Hypothalamus (tissue), 51 donors: Measurements from ENCODE around the gene BEND7.

Source experiments
- DNase-seq, 51 donors: peaks; one replicate each; lab custom pipeline; 2025; lab: John Stamatoyannopoulos, UW

BEND7 gene

GRCh38 chr10:13485623-13486022 is 43.2 kb downstream of the BEND7 start:
- DNase-seq, result no peak

- no peak for DNase-seq
These were observed 44.9 kb downstream of the BEND7 start for GRCh38 chr10:13483951-13484350.

GRCh38 chr10:13483073-13483472 is 45.7 kb downstream of the BEND7 start:
- DNase-seq, result no peak

- no peak for DNase-seq
These were observed 47.1 kb downstream of the BEND7 start for GRCh38 chr10:13481690-13482089.

GRCh38 chr10:13475124-13475523 is 53.7 kb downstream of the BEND7 start:
- DNase-seq, result no peak

- DNase-seq, result no peak
These were observed 54.8 kb downstream of the BEND7 start for GRCh38 chr10:13473986-13474385.

GRCh38 chr10:13472359-13472758 is 56.5 kb downstream of the BEND7 start:
- no peak for DNase-seq

GRCh38 chr10:13470270-13470669 is 58.5 kb downstream of the BEND7 start:
- no peak for DNase-seq

GRCh38 chr10:13462551-13462950 is 66.3 kb downstream of the BEND7 start:
- DNase-seq, result no peak

GRCh38 chr10:13458687-13459012 is 70.2 kb downstream of the BEND7 start:
- peak in 1 of 51 donors; percentile 37 for DNase-seq

GRCh38 chr10:13457958-13458686 is 70.7 kb downstream of the BEND7 start:
- DNase-seq, result peak in 3 of 51 donors; percentile 2 to 45 (median 10)

GRCh38 chr10:13453896-13454295 is 74.9 kb downstream of the BEND7 start:
- no peak for DNase-seq

- DNase-seq, result no peak
These were observed 78.7 kb downstream of the BEND7 start for GRCh38 chr10:13450069-13450468.

- no peak for DNase-seq
These were observed 79.5 kb downstream of the BEND7 start for GRCh38 chr10:13449296-13449695.

GRCh38 chr10:13448216-13448615 is 80.6 kb downstream of the BEND7 start:
- no peak for DNase-seq

GRCh38 chr10:13445656-13446400 is 83.0 kb downstream of the BEND7 start:
- no peak for DNase-seq

GRCh38 chr10:13441476-13441875 is 87.3 kb downstream of the BEND7 start:
- DNase-seq, result no peak

- peak in 33 of 51 donors; percentile 4 to 71 (median 23) for DNase-seq
These were observed 88.4 kb downstream of the BEND7 start for GRCh38 chr10:13440185-13441061.

- DNase-seq, result peak in 5 of 51 donors; percentile 2 to 30 (median 14)
These were observed 89.3 kb downstream of the BEND7 start for GRCh38 chr10:13439313-13440184.

- DNase-seq, result no peak
These were observed 91.7 kb downstream of the BEND7 start for GRCh38 chr10:13437026-13437555.
